Fibroblast of skin of left quadriceps (primary cell): ENCODE measurements around the gene MYO1C.
"Not testable (repeated sequence)": the region's sequence is repeated elsewhere in the genome, so short reads cannot be mapped to it uniquely, and the experiment has no call there.

Experiments used
- DNase-seq, 2 experiments: peaks; one replicate each; pipeline ENCODE4 v3.0.0-alpha.2; 2013; ENCODE audit warnings: low read depth in 2 of 2

MYO1C gene

DNA sequence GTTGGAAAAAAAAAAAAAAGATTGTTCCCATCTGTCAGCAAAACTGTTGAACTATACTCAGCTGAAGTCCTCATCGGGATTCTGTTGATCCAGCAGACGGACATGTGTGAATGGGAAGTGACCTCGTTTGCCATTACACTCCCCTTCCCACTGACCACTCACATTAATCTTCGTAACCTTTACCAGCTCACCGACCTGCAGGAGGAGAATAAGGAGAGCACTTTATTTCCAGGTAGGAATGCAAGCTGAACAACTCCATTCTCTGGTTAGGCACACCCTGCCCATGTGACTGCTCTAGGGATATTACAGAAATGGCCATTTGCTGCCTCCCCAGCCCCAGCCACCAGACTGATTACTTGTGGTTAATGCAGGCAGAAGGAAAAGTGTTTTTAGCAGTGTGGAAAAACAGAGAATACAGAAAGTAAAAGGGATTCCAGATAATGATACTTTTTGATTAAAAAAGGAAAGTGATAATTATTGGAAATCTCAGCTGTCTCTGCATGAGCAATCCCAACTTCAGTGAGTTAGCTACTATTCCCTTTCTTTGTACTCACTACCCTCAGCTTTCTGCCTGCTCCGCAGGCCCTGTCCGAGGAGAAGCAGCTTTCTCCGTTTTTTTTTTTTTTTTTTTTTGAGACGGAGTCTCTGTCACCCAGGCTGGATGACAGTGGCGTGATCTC lies 68.9 kb downstream of the MYO1C start:
- DNase-seq, result no peak

DNA sequence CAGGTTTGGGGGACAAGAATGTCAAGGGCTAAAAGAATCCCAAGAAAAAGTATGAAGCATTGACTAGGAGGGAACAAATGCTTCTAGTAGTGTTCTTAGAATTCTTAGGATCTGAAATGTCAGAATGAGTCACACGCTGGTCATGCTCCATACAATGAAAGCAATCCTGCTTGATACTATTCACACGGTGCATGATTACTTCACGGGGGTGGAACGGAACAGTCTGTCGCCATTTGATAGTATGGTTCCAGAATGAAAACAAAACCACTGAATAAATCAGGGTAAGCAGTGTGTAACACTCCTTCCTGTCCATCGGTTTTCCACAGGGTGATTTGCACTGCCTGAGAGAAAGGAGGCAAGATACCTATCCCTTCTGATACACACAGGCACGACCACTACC lies 69.6 kb downstream of the MYO1C start:
- DNase-seq, result peak; percentile 81 to 83

DNA sequence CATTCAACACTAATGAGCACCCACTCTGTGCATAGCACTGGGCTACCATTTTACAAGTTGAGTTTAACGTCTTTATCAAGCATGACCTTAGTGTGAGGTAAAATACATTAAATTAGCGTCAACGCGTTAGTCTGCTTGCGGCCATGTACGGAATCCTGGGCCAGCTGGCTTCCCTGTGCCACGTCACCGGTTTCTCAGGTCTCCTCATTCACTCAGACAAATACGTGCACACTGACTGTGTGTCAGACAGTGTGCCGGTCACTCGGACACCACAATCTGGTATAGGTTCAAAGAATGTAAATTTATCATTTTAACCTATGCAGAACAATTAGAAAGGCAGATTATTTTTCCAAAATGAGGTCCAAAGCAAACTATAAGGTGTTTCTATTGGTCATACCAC lies 71.0 kb downstream of the MYO1C start:
- no peak for DNase-seq

DNA sequence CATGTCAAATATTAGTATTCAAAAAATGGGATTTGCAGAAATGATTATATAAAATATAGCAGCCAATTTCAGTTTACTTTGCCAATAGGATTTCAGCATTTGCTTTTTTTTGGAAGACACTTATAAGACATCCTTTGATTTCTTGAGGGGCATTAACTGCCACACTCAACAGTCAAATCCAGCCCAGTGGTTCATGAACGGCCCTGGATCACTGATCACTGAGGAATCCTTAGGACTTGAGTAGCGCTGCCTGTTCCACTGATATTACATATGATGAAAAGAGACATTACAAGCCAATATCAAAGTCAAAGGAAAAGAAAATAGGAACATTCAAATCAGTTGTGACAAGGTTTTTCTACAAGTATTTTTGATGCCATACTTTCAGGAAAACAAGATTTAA lies 71.5 kb downstream of the MYO1C start:
- DNase-seq, result no peak

DNA sequence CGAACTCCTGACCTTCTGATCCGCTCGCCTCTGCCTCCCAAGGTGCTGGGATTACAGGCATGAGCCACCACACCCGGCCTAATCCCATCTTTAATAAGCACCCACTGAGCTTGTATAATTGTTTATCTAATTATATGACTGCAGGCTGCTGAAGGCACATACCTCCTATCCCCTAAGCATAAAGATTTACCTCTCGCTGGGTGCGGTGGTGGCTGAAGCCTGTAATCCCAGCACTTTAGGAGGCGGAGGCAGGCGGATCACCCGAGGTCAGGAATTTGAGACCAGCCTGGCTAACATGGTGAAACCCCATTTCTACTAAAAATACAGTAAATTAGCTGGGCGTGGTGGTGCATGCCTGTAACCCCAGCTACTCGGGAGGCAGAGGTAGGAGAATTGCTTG lies 72.3 kb downstream of the MYO1C start:
- DNase-seq, result no peak

DNA sequence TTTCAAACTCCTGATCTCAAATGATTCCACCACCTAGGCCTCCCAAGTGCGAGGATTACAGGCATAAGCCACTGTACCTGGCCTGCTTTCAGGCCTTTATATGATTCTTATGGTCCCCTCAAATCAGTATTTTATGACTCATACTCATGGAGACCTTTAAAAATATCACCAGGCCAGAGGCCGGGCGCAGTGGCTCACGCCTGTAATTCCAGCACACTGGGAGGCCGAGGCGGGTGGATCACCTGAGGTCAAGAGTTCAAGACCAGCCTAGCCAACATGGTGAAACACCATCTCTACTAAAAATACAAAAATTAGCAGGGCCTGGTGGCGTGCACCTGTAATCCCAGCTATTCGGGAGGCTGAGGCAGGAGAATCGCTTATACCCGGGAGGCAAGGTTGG lies 74.0 kb downstream of the MYO1C start:
- DNase-seq, result not testable (repeated sequence)

DNA sequence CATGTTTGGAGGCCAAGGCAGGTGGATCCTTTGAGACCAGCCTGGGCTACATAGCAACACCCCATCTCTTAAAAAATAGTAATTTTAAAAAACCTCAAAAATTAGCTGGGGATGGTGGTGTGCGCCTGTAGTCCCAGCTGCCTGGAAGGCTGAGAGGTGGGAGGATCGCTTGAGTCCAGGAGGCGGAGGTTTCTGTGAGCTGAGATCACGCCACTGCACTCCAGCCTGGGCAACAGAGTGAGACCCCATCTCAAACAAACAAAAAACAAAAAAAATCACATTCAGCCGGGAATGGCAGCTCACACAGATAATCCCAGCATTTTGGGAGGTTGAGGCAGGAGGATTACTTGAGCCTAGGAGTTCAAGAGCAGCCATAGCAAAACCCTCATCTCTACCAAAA lies 76.1 kb downstream of the MYO1C start:
- DNase-seq, result no peak

DNA sequence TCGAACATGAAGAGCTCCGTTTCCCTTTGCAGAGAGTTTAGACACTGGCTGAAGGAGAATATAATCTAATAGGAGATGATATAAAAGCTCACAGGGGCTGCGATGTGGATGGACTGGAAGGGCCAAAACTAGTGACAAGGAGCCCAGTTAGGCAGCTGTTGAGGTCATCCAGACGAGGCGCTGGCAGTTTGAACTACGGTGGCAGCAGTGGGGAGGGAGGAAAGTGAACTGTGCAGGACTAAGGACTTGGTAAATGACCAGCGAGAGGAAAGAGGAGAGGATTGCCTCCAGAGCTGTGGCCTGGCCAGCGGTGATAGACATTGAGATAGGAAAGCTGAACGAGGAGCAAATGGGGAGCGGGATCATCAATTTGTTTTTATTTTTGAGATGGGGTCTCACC lies 77.9 kb downstream of the MYO1C start:
- DNase-seq, result no peak
